Stimulated activated CD4-positive, alpha-beta T cell treated with anti-CD3 and anti-CD28 coated beads, Interleukin-2, amount 100 ng/mL, for 48 hours (primary cell): ENCODE results near the gene USP7.
"Not testable (repeated sequence)": the region's sequence is repeated elsewhere in the genome, so short reads cannot be mapped to it uniquely, and the experiment has no call there.

Experiments
- DNase-seq, 2 donors: peaks; one replicate each; pipeline ENCODE4 v3.0.0-alpha.2; 2020

USP7 gene

DNA sequence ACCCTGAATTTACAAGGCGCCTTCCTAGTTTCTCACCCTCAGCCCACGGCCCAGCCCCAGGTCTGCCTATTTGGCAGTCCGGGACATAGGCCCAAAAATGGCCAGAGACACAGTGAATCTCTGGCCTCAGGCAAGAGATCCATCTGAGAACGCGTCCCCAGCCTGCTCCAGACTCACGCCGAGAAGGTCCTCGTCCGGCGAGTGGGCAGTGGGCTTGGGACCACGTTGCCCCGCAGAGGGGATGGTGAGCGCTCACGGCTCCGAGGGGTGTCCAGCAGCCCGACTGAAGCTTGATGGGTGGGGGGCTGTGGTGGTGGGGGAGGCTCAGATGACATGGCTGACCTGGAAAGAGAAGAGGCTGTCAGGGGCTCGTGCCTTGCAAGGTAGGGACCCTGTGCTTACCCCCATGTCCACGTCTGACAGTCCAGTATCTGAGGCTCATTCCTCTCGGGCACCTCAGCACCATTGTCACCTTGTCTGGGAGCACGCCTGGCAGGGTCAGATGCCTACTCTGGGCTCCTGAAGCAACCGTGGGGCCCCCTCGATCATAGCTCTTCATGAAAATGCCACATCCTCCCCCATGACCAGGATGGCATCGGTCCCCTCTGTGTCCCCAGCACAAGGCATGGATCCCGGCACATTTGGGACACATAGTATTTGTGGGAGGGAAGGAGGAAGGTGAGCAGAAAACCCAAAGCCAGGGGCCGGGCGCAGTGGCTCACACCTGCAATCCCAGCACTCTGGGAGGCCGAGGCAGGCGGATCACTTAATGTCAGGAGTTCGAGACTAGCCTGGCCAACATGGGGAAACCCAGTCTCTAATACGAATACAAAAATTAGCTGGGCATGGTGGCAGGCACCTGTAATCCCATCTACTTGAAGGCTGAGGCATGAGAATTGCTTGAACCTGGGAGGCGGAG lies 104.5 kb downstream of the USP7 start:
- no peak for DNase-seq

DNA sequence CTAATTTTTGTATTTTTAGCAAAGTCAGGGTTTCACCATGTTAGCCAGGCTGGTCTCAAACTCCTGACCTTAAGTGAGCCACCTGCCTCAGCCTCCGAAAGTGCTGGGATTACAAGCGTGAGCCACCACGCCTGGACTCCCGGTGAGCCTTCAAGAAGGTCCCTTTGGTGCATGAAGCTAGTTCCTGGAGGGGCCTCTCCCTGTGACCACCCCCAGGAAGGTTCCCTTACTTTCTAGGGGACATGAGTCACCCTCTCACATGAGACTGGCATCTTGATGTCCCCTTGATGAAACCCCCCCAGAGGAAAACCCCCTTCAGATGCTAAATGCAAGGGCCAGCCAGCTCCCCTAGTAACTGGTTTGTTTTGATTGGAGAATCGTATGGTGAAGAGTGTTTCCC lies 107.7 kb downstream of the USP7 start:
- DNase-seq: no peak

DNA sequence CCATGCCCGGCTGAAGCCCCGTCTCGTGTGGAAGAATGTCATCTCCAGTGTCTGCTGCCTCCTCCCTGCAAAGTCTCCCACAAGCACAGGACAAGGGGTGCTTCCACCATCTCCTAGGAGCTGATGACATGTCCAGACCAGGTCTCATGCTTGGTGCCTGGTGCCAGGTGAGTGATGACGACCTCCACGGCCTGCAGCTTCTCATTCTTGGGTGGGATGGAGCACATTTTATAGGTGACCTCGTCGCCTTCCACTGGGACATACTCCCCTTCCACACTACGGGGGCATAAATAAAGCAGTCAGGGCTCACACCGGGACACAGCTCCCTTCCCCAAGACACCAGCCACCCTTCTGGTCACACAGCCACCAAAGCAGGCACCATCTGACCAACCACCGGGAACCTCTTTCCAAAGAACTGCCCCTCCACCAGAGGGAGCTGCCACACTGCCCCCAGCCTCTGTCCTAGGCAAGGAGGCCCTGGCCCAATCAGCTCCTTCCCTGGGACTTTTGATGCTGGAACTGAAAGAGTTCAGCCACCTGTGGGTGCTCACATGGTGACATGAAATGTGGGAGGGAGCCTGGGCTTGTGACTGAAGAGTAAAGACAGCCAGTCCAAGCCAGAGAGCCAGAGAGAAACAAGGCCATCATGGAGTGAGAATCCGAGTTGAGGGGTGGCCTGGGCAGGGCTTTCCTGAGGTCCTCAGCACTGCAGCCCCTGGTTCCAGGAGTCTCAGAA lies 108.5 kb downstream of the USP7 start:
- no peak for DNase-seq

DNA sequence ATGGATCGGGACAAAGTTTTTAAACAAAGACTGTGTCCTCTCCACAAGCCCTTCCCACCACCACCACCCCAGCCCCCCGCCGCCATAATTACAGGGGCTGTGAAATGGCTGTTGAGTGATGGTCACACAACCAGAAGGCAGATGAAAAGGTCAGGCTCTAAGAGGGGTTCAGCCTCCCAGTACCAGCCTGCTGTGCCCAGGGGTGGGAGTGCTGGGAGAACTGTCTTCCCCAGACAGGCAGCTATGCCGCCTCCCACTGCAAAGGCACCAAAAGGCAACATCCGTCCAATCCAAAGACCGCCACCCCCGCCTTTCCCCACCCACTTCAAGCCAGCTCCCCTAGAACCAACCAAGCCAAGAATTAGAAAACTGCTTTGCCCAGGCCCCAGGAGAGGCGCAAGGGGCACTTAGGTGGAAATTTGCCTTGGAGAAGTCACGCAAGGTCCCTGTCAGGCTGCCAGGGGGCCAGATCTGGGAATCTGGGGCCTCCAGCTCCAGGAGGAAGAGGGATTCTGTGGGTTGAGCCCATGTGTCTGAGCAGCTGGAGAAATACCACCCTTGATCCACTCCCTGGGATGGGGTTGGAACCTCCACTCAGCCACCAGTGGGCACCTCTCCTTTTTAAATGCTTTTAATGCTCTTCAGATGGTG lies 109.3 kb downstream of the USP7 start:
- no peak for DNase-seq

DNA sequence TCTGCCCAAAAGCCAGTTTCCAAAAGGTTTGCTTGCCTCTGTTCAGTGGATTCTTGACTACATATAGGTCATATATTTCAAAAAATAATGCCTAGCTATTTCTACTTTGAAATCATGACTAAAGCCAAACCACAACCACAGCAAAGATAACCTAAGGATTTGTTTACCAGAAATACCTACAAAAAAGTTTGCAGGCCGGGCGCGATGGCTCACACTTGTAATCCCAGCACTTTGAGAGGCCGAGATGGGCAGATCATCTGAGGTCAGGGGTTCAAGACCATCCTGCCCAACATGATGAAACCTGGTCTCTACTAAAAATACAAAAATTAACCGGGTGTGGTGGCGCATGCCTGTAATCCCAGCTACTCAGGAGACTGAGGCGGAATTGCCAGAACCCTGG lies 110.1 kb downstream of the USP7 start:
- DNase-seq: no peak

DNA sequence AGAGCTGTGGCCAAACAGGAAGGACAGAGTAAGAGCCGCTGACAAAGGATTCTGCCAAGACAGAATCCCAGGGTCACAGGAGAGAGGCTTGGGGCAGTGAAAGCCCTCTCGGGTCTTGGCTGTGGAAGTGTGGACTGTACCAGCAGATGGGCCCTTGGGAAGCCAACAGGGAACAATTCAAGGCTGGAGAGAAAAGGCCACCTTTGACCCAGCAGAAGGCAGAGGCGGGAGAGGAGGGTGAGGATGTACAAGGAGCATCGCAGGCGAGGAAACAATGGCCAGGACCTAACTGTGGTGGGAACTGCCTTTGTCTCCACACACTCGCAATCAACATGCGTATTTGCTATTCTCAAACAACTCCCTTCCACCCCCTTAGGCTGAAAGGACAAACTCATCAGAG lies 110.6 kb downstream of the USP7 start:
- DNase-seq: no peak

DNA sequence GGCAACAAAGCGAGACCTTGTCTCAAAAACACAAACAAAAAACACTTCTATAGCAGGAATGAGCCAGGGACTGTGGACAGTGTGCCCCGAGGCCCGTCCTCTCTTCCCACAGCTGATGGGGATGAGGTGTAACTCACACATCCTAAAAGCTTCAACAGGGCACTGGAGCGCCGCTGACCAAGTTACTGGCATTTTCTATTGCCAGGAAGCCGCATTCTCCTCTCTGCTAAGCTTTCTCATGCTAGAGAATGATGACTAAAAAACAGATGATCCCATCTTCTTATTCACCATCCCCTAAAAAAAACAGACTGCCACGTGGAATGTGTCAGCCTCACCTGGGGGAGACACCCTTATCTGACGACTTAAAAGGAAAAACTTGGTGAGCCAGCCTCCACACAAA lies 111.2 kb downstream of the USP7 start:
- DNase-seq: no peak

DNA sequence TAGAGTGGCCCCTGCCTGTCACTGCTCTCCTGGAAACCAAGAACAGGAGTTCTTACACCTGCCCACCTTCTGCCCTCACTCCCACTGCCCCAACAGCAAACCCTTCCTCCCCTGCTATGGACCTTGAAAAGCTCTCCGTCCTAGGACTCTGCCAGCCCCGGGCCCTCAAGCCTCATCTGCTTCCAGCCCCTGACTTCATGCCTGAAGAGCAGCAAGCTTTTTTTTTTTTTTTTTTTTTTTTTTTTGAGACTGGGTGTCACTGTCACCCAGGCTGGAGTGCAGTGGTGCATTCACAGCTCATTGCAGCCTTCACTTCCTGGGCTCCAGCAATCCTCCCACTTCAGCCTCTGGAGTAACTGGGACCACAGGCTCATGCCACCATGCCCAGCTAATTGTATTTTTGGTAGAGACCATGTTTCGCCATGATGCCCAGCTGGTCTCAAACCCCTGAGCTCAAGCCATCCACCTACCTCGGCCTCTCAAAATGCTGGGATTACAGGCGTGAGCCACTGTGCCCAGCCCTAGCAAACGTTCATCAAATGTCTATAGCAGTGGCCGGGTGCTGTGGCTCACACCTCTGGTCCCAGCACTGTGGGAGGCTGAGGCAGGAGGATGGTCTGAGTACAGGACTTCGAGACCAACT lies 111.8 kb downstream of the USP7 start:
- no peak for DNase-seq

DNA sequence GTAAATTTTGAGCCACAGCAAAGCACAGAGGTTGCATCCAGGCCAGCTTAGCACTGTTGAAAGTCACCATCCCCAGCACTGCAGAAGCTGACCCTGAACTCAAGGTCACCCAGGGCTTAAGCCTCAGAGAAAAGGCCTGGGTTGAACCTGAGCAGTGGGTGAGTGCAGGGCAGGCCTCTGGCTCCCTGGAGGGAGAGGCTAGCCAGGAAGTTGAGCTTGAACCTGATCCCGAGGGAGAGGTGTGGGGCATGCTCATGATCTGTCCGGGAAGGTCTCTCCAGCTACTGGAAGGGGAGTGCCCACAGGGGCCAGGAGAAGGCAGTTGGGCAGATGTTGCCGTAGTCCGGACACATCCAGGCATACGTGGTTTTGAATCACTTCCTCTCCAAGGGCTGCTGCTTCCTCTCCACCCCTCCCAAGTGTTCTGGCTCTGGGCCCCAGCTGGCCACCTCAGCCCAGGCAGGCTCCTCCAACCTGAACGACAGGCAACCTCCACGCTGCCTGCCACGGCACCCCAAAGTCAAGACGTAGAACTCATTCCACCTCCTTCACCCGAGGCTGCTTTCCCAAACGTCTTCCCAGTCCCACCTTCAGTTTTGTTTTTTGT lies 113.3 kb downstream of the USP7 start:
- no peak for DNase-seq

DNA sequence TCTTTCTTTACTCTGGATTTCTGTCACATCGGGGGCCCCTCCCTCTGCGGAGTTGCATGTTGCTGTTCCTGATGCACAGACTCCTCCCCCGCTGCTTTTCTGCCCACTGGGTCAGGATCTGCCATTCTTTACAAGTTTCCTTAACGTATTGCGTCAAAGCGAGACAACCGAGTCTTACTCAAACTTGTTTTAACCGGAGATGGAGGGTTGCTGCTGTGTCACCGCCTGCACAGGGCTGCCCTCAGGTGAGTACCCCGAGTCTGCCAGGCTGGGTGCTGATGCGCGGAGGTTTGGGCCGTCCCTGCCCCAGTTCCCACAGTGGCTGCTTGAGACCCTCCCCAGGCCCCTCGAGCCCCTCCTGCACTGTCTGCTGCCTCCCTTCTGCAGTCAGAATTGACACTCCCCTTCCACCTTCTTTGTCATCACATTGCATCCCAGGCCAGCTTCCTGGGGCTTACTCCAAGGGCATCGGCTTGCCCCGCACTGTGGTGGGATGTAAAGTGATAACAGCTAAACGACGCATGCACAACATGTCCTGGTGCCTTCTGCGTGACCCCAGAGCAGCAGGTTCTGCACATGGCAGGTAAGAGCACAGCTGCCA lies 114.2 kb downstream of the USP7 start:
- DNase-seq: no peak

DNA sequence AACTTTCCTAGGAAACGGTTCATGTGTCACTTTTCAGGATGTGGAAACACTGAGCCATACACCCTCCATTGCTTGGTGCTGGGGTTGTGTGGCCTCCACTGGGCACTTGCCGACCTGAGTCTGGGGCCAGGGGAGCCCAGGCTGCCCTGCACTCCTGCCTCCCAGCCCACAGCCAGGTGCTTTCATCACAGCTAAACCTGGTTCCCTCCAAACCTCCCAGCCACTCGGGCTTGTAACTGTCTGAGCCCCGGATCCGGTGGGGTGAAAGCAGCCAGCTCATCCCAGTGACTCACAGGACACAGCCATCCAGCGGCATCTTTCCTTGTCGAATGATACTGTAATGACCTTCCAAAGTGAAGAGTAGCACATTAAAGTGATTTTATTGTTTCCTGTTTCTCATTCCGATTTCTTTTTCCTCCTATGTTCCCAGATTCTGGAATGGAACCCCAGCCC lies 114.7 kb downstream of the USP7 start:
- DNase-seq: no peak

DNA sequence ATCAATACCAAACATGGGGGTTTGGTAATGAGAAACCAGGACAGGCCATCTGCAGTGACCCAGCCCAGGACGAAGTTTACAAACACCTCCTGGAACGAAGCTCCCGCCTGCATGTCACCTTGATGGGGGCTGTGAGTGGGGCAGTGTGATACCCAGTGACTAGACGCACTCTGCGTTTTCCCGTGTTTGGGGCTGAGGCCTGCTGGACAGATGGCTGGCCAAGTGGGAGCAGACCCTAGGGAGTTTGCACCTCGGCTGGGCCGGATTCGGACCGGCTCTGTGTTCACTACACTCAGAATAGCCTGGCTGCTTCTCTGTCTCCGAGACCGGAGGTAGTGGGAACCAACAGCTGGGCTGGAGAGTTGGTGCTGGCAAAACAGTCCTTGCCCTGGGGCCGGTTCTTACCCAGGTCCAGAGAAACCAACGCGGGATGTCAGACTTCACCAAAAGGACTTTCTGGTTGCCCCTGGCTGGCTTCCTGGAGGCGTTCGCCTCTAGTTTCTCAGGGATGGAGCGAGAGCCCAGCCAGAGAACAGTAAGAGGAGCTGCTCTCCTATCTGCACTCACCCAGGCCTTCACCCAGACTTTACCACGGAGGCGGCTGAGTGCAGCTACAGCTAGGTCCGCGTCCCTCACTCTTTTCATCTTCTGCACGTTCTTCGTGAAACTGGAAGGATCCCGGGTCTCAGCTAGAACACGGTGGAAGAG lies 115.3 kb downstream of the USP7 start:
- DNase-seq: no peak

DNA sequence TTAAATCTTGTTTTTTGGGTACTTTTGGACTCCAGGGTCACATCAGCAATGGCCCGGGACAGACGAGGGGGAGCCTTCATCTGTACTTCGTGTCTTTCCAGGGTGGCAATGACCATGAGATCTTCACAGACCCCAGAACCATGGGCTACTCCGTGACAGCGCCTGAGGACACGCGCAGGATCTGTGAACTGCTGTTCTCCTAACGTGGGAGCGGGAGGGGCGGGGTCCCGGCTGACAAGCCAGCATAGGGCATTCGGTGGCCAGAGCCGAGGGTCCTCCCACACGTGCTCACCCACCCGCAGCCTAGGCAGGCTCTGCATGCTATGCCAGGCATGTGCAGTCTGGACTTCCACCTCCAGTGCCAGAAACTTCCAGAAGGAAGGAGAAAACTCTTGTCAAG lies 116.1 kb downstream of the USP7 start:
- DNase-seq: no peak

DNA sequence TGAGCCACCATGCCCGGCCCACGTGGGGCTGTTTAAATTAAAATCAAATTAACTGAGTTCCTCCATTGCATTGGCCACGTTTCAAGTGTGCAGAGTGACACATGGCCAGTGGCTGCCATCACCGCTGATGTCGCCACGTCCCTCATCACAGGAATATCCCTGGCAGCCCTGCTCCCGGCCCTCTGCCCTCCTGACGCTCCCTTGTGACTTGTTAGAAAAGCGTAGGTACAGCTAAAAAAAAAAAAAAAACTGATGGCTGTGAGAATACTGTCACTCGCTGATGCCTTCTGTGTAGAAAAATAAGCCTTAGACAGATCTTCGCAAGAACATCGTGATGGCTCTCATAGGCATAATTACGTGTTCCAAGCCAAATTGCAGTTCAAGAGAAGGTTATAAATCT lies 116.6 kb downstream of the USP7 start:
- DNase-seq: no peak

DNA sequence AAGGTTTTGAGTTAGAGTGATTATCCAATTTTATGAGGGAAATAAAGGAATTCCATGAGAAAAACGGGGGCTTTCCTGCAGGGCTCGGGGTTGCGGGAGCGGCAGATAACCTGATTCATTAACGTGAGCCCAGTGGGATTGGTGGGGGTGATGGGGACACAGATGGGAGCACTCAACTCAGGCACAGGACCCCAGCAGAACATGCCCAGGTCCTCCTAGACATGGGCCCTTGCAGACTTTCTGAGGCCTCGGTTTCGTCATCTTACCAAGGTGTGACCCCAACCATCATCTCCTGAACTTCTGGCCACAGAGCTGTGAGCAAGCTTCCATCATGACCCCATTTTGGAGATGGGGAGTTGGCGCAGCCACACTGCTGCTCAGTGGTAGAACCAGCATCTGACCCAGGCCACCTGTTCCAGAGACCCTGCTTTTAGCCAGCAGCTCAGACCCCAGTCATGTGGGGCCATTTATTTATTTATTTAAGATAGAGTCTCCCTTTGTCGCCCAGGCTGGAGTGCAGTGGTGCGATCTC lies 117.2 kb downstream of the USP7 start:
- DNase-seq: no peak

DNA sequence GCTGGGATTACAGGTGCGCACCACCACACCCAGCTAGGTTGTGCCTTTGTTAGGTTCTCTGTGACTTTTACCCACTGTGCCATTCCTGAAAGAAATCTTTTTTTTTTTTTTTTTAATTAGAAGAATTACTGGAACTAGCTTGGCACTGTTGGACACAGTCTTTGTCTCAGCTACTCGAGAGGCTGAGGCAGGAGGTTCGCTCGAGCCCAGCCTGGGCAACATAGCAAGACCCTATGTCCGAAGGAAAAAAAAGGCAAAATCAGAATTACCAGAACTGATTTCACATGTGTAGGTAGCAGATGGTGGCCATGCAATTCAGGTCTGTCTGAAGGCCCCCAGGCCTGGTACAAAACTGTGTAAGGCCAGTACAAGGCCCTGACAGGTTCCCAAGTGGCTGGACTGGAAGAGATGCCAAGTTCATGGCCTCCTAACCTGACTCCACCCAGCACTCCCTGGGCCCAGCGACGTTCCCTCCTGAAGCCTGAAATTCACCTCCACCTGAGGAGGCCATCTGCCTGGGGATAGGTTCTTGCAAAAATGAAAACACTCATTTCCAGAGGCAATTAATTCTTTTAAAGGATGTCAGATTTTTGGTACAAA lies 117.9 kb downstream of the USP7 start:
- no peak for DNase-seq

DNA sequence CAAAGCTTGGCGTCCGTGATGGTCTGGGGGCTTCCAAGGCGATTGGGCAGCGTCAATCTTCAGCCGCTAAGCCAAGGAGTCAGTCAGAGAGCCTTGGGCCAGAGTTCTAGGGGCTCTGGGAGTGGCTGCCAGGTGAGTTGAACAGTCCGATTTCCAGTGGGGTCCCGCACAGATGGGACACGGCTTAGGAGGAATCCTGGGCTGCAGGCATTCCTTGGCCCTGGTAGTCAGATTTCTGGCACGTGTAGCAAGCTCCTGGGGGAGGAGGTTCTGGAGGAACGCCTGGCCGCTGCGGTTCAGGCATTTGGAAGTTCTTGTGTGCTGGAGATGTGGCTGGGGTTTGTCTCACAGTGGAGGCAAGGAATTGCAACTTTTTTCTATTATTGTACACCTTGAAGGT lies 120.4 kb downstream of the USP7 start:
- not testable (repeated sequence) for DNase-seq
